Loucy (cell line): ENCODE measurements around the gene C2CD5.

ENCODE experiments used
- H2AFZ ChIP-seq: fragments of 200-600 bp; sonication (generic); 2 replicates; pipeline ENCODE4 v1.6.0; 2016; ENCODE audit warnings: antibody characterized with exemption, mild to moderate bottlenecking, low read length, moderate library complexity
- H3F3A ChIP-seq: fragments of 200-600 bp; 2 replicates; pipeline ENCODE4 v1.6.0; 2016; ENCODE audit warnings: antibody characterized with exemption, low read depth, mild to moderate bottlenecking
- H3K27me3 ChIP-seq: fragments of 200-600 bp; sonication (generic); 2 replicates; pipeline ENCODE4 v1.6.1; 2014; ENCODE audit warnings: low read length, mild to moderate bottlenecking; ENCODE audit not compliant: insufficient read depth, poor library complexity, severe bottlenecking
- H3K36me3 ChIP-seq: fragments of 200-600 bp; sonication (generic); 2 replicates; pipeline ENCODE4 v1.6.1; 2016; ENCODE audit warnings: low read length; ENCODE audit not compliant: insufficient read depth
- H3K4me1 ChIP-seq: fragments of 200-600 bp; sonication (generic); 2 replicates; pipeline ENCODE4 v1.5.1; 2014; ENCODE audit warnings: low read length, mild to moderate bottlenecking; ENCODE audit not compliant: insufficient read depth, poor library complexity, severe bottlenecking
- H3K4me2 ChIP-seq: fragments of 200-600 bp; sonication (generic); 2 replicates; pipeline ENCODE4 v1.6.0; 2014; ENCODE audit warnings: antibody characterized with exemption, low read length, low read depth, mild to moderate bottlenecking; ENCODE audit not compliant: poor library complexity, severe bottlenecking
- H3K4me3 ChIP-seq: fragments of 200-600 bp; sonication (generic); 2 replicates; pipeline ENCODE4 v1.5.1; 2014; ENCODE audit warnings: low read length, mild to moderate bottlenecking, mixed read lengths; ENCODE audit not compliant: poor library complexity, severe bottlenecking
- H3K79me2 ChIP-seq: fragments of 200-600 bp; sonication (generic); 2 replicates; pipeline ENCODE4 v1.6.1; 2014; ENCODE audit warnings: low read length; ENCODE audit not compliant: insufficient read depth
- H3K9ac ChIP-seq: fragments of 200-600 bp; sonication (generic); 2 replicates; pipeline ENCODE4 v1.6.0; 2014; ENCODE audit warnings: mild to moderate bottlenecking, low read depth, low read length, moderate library complexity; ENCODE audit not compliant: poor library complexity, severe bottlenecking
- H3K9me2 ChIP-seq: fragments of 200-600 bp; sonication (generic); replicated peaks from 2 replicates; pipeline ENCODE4 v1.6.1; 2016; ENCODE audit warnings: low read depth, low read length, mixed read lengths
- H3K9me3 ChIP-seq: fragments of 200-600 bp; sonication (generic); 2 replicates; pipeline ENCODE4 v1.6.1; 2014; ENCODE audit warnings: mild to moderate bottlenecking, antibody characterized with exemption, low read length, low read depth; ENCODE audit not compliant: insufficient read depth
- H4K20me1 ChIP-seq: fragments of 200-600 bp; sonication (generic); 2 replicates; pipeline ENCODE4 v1.6.0; 2014; ENCODE audit warnings: antibody characterized with exemption, low read length, mild to moderate bottlenecking; ENCODE audit not compliant: insufficient read depth, poor library complexity, severe bottlenecking
- EZH2phosphoT487 ChIP-seq: fragments of 200-600 bp; IDR thresholded peaks from 2 replicates; pipeline ENCODE4 v1.6.1; 2018; ENCODE audit warnings: antibody characterized with exemption, mild to moderate bottlenecking, moderate library complexity, borderline replicate concordance
- TF ChIP-seq, protein P1 (sequence below): fragments of 200-600 bp; sonication (generic); conservative IDR thresholded peaks from 2 replicates; pipeline ENCODE4 v1.5.1; 2014; ENCODE audit warnings: mild to moderate bottlenecking, antibody characterized with exemption, low read length

The C2CD5 gene

DNA sequence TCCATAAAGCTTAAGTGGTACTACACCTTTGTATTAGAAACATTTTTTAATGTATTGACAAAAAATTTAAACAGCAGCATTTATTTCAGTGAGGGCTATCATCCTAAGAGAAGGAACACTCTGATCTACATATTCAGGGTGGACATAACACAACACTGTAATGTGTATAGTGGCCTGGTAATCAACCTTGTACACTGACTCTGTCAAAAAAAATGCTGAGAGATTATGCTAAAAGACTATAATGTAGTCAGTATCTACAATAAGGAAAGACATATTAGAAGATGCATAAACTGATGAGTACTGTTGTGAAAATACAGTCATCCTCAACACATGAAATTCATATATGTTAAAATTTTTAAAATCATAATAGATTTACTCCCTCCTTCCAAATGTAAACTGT, 68.2 kb downstream of the C2CD5 start:
- Histone ChIP-seq H3K36me3 (peaks cover 23% of the 10 kb centered on the region; the same call in 1 of the 2 replicates), H3K4me2 (no peak overlapping the region), H4K20me1 (no peaks in the 10 kb centered on the region), H3K27me3 (no peaks in the 10 kb centered on the region), H3F3A (no peaks in the 10 kb centered on the region), H3K9me2 (no peaks in the 10 kb centered on the region), H2AFZ (no peak overlapping the region), H3K79me2 (no peaks in the 10 kb centered on the region), H3K4me3 (no peak overlapping the region), H3K9me3 (no peaks in the 10 kb centered on the region), H3K4me1 (no peaks in the 10 kb centered on the region), H3K9ac (no peak overlapping the region)
- no peak for TF ChIP-seq EZH2phosphoT487
- TF ChIP-seq, protein P1, sequence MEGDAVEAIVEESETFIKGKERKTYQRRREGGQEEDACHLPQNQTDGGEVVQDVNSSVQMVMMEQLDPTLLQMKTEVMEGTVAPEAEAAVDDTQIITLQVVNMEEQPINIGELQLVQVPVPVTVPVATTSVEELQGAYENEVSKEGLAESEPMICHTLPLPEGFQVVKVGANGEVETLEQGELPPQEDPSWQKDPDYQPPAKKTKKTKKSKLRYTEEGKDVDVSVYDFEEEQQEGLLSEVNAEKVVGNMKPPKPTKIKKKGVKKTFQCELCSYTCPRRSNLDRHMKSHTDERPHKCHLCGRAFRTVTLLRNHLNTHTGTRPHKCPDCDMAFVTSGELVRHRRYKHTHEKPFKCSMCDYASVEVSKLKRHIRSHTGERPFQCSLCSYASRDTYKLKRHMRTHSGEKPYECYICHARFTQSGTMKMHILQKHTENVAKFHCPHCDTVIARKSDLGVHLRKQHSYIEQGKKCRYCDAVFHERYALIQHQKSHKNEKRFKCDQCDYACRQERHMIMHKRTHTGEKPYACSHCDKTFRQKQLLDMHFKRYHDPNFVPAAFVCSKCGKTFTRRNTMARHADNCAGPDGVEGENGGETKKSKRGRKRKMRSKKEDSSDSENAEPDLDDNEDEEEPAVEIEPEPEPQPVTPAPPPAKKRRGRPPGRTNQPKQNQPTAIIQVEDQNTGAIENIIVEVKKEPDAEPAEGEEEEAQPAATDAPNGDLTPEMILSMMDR = no peak

DNA sequence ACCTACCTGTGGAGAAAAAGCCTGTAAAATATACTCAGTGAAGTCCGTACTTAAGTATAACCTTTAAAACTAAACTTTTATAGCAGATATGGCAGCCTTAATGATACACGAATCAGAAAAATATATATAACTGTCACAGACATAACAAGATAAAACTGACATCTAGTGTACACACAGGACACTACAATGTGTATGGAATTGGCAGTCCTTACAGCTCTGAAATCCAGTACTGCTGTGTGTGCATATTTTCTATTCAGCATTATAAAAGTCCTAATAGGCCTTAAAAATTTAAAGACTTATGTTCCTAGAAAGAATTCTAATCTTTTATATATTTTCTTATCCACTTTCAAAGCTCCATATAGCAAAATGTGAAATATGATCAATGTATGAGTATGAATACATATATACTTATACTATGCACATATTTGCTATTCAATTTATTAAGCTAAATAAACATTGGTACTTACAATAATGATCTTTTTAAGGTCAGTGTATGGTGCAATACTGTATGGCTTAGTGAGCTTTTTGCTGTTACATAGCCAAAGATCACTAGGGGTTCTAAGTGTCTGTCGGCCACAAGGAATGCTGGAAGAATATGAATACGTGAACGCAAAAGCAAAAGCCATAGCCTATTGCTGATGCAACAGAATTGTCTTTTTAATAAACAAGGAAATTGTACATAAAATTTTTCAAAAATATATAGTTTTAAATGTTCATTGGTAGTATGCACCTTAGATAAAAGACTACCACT, 69.2 kb downstream of the C2CD5 start:
- Histone ChIP-seq H3K9me3 (no peaks in the 10 kb centered on the region), H3K36me3 (peaks cover 33% of the 10 kb centered on the region; the same call in 1 of the 2 replicates), H3K27me3 (no peaks in the 10 kb centered on the region), H3K4me2 (no peak overlapping the region), H3K4me3 (no peak overlapping the region), H3K9ac (no peak overlapping the region), H3K4me1 (no peaks in the 10 kb centered on the region), H3F3A (no peaks in the 10 kb centered on the region), H3K9me2 (no peaks in the 10 kb centered on the region), H4K20me1 (no peaks in the 10 kb centered on the region), H3K79me2 (no peaks in the 10 kb centered on the region), H2AFZ (no peak overlapping the region)
- no peak for TF ChIP-seq EZH2phosphoT487

- Histone ChIP-seq H3K9me3 (no peaks in the 10 kb centered on the region), H3K9ac (no peak overlapping the region), H3K4me2 (no peak overlapping the region), H3K9me2 (no peaks in the 10 kb centered on the region), H3K79me2 (no peaks in the 10 kb centered on the region), H3K4me1 (no peaks in the 10 kb centered on the region), H4K20me1 (no peaks in the 10 kb centered on the region), H3K27me3 (no peaks in the 10 kb centered on the region), H3F3A (no peaks in the 10 kb centered on the region), H3K4me3 (no peak overlapping the region), H3K36me3 (peaks cover 41% of the 10 kb centered on the region; the same call in 1 of the 2 replicates), H2AFZ (no peak overlapping the region)
- TF ChIP-seq, protein P1 = no peak
- TF ChIP-seq EZH2phosphoT487 = no peak
Measured at GRCh38 chr12:22473212-22473611, 71.1 kb downstream of the C2CD5 start.

GRCh38 chr12:22467190-22467589, 77.2 kb downstream of the C2CD5 start:
- H3F3A ChIP-seq = no peaks in the 10 kb centered on the region
- no peaks in the 10 kb centered on the region for H4K20me1 ChIP-seq
- H3K9me2 ChIP-seq = no peaks in the 10 kb centered on the region
- no peaks in the 10 kb centered on the region for H3K9me3 ChIP-seq
- H3K79me2 ChIP-seq = no peaks in the 10 kb centered on the region
- H2AFZ ChIP-seq = no peak overlapping the region
- H3K9ac ChIP-seq = no peak overlapping the region
- peaks cover 25% of the 10 kb centered on the region; the same call in 1 of the 2 replicates for H3K36me3 ChIP-seq
- H3K4me3 ChIP-seq = no peak overlapping the region
- H3K4me1 ChIP-seq = peaks cover 2% of the 10 kb centered on the region
- H3K4me2 ChIP-seq = no peak overlapping the region
- H3K27me3 ChIP-seq = no peaks in the 10 kb centered on the region
- TF ChIP-seq, protein P1 = no peak
- TF ChIP-seq EZH2phosphoT487 = no peak
